Muscle layer of colon (tissue), 2 donors: Measurements from ENCODE around the gene UST.

ENCODE experiments used
- H3K27ac ChIP-seq: one replicate; pipeline ENCODE4 v1.7.0; 2013; ENCODE audit warnings: low read depth, mild to moderate bottlenecking, low read length, moderate library complexity
- H3K27me3 ChIP-seq, 2 donors: one replicate each; pipeline ENCODE4 v1.7.0; 2013; ENCODE audit warnings: low read length in 2 of 2, mild to moderate bottlenecking in 2 of 2; ENCODE audit not compliant: insufficient read depth in 2 of 2, control insufficient read depth in 1 of 2
- H3K36me3 ChIP-seq: one replicate; pipeline ENCODE4 v1.7.0; 2013; ENCODE audit warnings: mild to moderate bottlenecking, low read length; ENCODE audit not compliant: insufficient read depth
- H3K4me1 ChIP-seq: one replicate; pipeline ENCODE4 v1.7.0; 2013; ENCODE audit warnings: mild to moderate bottlenecking, low read length; ENCODE audit not compliant: insufficient read depth
- H3K4me3 ChIP-seq, 2 donors: one replicate each; pipeline ENCODE4 v1.7.0; 2013; ENCODE audit warnings: low read length in 2 of 2, low read depth in 1 of 2, mild to moderate bottlenecking in 1 of 2, moderate library complexity in 1 of 2
- H3K9ac ChIP-seq: one replicate; pipeline ENCODE4 v1.7.0; 2013; ENCODE audit warnings: low read length
- H3K9me3 ChIP-seq: one replicate; pipeline ENCODE4 v1.7.0; 2013; ENCODE audit warnings: mild to moderate bottlenecking, low read length
- donor health status: abdominal sarcoma.
- donor health status: Adenocarcinoma of cecum.

UST gene

DNA sequence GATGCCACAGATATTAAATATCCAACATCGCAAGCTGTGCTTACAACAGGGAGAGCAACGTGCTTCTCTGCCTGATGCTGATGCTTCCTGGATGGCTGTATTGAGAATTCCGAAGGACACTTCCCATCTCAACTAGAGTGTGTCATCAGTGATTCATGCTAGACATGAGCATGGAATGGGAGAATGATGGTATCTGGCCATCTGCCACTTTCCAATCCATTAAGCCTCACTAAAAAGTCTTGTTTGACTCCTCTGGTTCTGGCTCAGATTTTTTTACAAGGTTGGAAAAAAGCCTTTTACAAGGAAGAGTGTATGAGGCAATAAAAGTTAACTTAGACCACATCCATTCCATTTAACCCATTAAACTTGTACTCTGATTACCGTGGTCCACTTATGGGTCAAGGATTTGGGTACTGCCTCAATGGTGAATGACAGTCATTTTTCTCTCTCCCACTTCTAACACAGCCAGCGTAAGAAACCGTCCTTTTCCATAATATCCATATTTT, 265.3 kb downstream of the UST start:
- no peak overlapping the region for H3K4me3 ChIP-seq
- H3K27me3 ChIP-seq: no peaks in the 10 kb centered on the region
- H3K36me3 ChIP-seq: no peaks in the 10 kb centered on the region
- no peaks in the 10 kb centered on the region for H3K9me3 ChIP-seq
- no peaks in the 10 kb centered on the region for H3K4me1 ChIP-seq
- H3K9ac ChIP-seq: no peak overlapping the region
- no peak overlapping the region for H3K27ac ChIP-seq

DNA sequence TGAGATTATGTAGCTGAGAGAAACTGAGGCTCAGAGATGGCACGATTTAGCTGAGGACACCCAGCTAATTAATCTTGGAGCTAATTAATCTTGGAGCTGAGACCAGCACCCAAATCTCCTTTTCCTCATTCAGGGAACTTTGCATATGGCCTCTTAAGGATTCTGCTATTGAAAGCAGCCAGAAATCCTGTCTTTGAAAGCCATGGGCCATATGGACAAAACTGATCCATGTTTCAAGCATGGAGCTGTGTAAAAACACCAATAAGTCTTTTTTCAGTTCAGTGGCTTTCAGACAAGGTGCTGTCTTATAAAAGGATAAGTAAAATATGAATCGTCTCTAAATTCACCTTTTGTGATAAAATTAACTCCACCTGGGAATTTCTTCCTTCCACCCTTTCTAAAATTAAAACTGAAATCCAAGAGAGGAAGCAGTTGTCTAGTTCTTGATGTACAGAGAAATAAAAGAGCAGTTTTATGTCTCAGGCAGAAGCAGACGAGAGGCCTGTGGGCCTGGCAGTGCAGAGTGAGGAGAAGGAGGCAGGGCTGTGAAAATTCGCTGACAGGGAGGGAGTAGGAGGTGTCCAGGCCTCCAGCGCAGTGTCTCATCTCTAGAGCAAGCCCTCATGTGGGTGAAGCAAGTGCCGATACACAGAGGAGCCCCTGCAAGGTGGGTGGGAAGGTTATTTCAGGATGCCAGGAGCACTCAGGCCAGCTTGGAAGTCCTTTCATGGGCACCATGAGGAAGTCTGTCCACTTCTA, 266.9 kb downstream of the UST start:
- Histone ChIP-seq H3K27me3 (no peaks in the 10 kb centered on the region), H3K9me3 (no peaks in the 10 kb centered on the region), H3K36me3 (no peaks in the 10 kb centered on the region), H3K4me3 (no peak overlapping the region), H3K4me1 (no peaks in the 10 kb centered on the region), H3K27ac (no peak overlapping the region), H3K9ac (no peak overlapping the region)

DNA sequence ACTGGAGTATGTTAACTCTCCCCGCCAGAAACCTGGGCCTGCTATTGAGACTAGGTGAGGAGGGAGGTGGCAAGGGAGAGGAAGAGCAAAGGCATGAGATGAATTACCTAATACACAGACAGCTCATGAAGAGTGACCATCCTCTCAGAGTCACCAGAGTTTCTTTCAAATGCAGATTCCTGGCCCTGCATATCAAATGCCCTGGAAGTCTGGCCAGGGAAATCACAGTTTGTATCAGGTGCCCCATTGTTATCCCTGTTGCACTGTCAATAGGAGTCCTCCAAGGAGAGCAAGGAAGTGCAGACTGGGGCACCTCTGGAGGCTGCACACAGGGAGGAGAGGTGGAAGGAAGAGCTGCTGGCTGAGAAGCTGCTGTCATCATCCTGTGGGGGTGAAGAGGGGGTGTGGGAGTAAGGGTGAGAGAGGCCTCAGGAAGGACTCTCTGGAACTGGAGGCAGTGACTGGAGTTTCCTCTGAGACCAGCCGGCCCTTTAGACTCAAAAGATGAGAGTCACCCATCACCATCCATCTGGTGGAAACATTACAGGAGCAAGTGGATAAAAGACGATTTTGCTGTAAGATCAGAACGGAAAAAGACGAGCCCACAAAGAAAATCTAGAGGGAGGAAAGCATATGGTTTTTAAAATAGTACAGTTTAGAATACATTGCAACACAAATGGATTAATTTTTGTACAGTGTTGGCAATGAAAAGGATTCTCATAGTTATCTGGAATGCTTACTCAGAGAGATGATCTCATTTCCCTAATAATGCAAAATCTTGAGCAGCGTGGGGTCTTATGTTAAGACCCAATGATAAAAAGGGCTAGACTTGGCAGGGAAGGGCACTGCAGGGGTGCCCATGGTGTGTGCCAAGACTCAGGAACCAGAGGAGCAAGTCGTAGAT, 268.1 kb downstream of the UST start:
- Histone ChIP-seq H3K36me3 (peaks cover 4% of the 10 kb centered on the region), H3K9me3 (no peaks in the 10 kb centered on the region), H3K4me1 (no peaks in the 10 kb centered on the region), H3K27me3 (no peaks in the 10 kb centered on the region), H3K9ac (no peak overlapping the region), H3K4me3 (no peak overlapping the region), H3K27ac (no peak overlapping the region)

DNA sequence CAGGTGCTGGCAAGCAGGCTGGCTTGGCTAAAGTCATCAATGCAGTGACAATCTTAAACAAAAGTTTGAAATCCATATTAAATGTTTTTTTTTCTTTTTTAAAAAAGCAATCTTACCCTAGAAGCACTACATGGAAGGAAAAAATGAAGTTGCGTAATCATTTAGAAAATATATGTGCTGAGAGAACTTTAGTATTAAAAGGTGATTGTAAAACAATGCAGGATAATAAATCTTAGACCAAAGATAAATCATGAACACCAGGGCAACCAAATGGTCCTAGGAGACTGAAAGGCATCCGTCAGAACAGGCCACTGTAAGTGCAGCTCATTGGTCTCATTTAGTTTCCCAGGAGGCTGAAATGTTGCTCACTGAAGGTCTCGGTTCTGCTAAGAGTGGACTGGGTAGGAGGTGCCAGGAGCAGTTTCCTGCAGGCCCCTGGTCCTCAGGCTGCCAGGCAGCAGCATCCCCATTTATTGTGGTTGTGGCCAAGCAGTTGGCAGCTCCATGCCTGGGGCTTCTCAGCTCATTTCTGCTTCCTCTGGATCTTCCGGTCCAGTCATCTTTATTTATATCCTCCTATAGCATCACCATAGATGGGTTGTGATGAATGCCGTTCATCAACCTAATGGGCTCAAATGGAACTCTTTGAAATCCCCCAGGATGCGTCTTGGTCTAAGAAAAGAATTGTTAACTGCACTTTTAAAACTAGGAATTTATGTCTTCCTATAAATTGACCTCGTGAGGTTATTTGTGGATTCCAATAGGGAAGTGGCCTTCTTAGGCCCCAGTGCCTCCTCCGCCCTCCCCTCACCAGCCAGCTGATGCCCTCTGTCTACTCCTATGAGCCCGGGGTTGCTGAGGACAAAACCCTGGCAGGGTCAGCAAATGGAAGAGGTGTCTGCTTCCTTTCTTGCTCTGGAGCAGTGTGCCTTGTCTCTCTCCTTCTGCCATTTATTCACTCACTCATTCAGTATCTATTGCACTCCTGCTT, 269.0 kb downstream of the UST start:
- no peaks in the 10 kb centered on the region for H3K9me3 ChIP-seq

DNA sequence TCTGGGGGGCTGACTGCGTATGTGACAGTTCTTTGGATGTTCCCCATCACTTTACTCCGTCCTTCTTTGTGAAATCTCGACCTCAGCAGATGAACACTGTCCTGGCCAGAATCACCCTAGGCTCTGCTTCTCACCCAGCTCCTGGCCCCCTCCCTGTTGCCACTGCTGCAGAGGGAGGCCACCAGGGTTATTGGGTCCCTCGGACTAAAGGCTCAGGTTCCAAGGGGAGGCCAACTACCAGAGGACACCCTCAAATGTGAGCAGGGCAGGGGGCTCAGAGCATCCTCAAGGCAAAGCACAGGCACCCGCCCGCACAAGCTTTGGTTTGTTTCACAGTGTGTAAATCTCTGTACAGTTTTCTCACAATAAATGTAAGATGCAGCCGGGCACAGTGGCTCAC, 269.9 kb downstream of the UST start:
- Histone ChIP-seq H3K4me1 (no peaks in the 10 kb centered on the region), H3K4me3 (no peak overlapping the region), H3K9me3 (no peaks in the 10 kb centered on the region), H3K27me3 (no peaks in the 10 kb centered on the region), H3K36me3 (peaks cover 7% of the 10 kb centered on the region), H3K9ac (no peak overlapping the region), H3K27ac (no peak overlapping the region)

More for the DNA sequence above, 269.0 kb downstream of the UST start:
- Histone ChIP-seq H3K27ac (no peak overlapping the region), H3K4me3 (no peak overlapping the region), H3K4me1 (no peaks in the 10 kb centered on the region), H3K9ac (no peak overlapping the region), H3K36me3 (peaks cover 7% of the 10 kb centered on the region), H3K27me3 (no peaks in the 10 kb centered on the region)

DNA sequence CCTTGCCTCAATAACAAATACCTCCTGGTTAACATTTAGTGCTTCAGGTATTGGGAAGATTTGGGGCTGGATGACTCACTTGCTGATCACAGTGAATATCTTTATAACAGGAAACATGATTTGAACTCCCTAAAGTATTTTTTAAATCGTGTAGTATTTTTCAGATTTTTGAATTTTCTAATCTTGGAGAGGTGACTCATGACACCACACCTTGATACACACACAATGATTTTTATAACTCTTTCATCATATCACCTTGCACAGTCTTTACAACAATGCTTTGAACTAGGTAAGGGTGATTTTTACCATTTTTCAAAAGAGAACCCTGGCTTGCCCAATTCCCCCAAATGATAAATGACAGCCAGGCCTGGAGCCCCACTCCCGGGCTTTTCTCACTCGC, 273.5 kb downstream of the UST start:
- Histone ChIP-seq H3K27me3 (no peaks in the 10 kb centered on the region), H3K9me3 (no peaks in the 10 kb centered on the region), H3K4me1 (no peaks in the 10 kb centered on the region), H3K27ac (no peak overlapping the region), H3K36me3 (peaks cover 12% of the 10 kb centered on the region), H3K9ac (no peak overlapping the region), H3K4me3 (no peak overlapping the region)

DNA sequence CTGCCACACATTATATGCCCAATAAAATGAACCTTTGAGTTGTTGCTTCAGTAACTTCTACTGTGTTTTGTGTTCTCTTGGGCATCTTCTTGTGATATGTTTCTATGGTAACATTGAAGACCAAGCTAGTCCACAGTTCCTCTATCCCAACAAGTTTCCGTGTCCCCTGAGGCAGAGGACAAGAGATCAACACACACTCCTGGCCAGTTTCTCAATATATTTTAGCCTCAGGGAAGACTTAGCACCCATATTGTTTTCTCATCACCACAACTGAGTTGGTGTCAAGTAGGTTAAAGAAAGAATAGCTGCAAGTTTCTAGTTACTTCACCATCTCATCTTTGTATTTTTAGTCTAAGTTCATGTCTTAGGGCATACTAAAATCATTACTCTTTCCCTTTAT, 277.5 kb downstream of the UST start:
- H3K4me3 ChIP-seq: no peak overlapping the region
- H3K9ac ChIP-seq: no peak overlapping the region
- H3K27me3 ChIP-seq: no peaks in the 10 kb centered on the region
- H3K36me3 ChIP-seq: peaks cover 12% of the 10 kb centered on the region
- no peaks in the 10 kb centered on the region for H3K9me3 ChIP-seq
- H3K4me1 ChIP-seq: peaks cover 6% of the 10 kb centered on the region
- no peak overlapping the region for H3K27ac ChIP-seq

DNA sequence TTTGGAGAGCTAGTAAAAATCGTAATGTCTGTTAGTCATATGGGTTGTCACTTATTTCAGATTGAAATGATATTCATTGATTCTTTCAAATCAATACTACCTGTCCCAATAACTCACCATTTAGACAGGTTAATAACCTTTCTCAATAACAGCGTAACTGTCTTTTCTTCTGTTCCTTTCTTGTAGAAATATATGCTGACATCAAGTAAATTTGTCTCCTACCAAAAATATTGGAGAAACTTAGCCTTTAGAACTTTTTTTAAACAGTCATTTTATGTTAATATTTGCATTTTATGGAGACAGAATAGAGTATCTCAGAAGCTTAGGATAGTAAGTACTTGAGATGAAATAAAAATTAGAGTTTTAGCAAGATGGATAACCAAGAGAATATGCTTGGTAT, 278.2 kb downstream of the UST start:
- Histone ChIP-seq H3K27me3 (no peaks in the 10 kb centered on the region), H3K4me3 (no peak overlapping the region), H3K9me3 (no peaks in the 10 kb centered on the region), H3K36me3 (peaks cover 6% of the 10 kb centered on the region), H3K27ac (no peak overlapping the region), H3K9ac (no peak overlapping the region), H3K4me1 (peaks cover 6% of the 10 kb centered on the region)

DNA sequence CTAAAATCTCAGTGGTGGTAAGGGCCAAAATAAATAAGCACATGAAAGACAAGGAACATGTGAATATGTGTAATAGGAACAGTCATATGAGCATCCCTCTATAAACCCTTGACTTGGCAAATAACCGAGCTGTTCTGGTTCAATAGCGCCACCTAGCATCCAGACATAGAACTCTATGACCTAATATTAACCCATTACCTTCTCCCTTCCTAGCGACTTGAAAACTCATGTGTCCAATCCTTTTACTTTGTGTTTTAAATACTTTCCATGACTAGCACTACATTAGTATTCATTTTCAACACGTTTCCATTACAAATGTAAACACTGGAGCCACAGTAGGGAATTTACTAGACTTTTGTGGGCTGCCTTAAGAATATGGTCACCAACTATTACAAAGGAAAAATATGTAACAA, 279.7 kb downstream of the UST start:
- Histone ChIP-seq H3K9ac (no peak overlapping the region), H3K4me3 (no peak overlapping the region), H3K27ac (no peak overlapping the region), H3K9me3 (no peaks in the 10 kb centered on the region), H3K4me1 (peaks cover 6% of the 10 kb centered on the region), H3K27me3 (no peaks in the 10 kb centered on the region), H3K36me3 (peaks cover 5% of the 10 kb centered on the region)

DNA sequence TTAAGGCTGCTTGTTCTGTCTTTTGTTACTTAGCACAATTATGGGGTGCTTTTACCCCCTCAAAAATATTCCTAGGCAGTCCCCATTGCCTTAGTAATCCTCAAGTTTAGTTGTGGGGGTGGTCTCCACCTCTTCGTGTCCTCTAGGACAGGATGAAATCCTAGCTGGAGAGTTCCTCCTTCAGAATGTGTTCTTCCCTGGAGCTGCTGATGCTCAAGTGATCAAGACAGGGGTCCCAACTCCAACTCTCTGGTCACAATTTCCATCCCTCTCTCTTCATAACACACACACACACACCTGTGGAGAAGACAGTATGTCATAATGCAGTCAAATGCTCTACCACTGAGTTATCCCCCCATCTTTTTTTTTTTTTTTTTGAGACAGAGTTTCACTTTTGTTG, 280.7 kb downstream of the UST start:
- Histone ChIP-seq H3K4me1 (peaks cover 6% of the 10 kb centered on the region), H3K36me3 (peaks cover 5% of the 10 kb centered on the region), H3K4me3 (no peak overlapping the region), H3K9me3 (no peaks in the 10 kb centered on the region), H3K27ac (no peak overlapping the region), H3K27me3 (no peaks in the 10 kb centered on the region), H3K9ac (no peak overlapping the region)
